Cardiac fibroblast (primary cell): ENCODE measurements around the gene KCNQ1.

ENCODE experiments used
- DNase-seq, 2 donors: peaks; one replicate each; pipeline versions ENCODE4 v3.0.0 to v3.0.0-alpha.2; 2010; ENCODE audit warnings: low read depth in 2 of 2
- H3K4me3 ChIP-seq, 2 donors: replicated peaks in 1 of 2; 1 replicate in 1 of 2; 2 replicates in 1 of 2; pipeline ENCODE4 v1.5.1; 2011; ENCODE audit warnings: low read depth in 2 of 2, low read length in 2 of 2, mild to moderate bottlenecking in 2 of 2, moderate library complexity in 1 of 2
- TF ChIP-seq, protein P1 (sequence below): IDR thresholded peaks from one replicate; pipeline ENCODE4 v1.5.1; 2011; ENCODE audit warnings: low read depth, mild to moderate bottlenecking, low read length, inconsistent platforms

KCNQ1 gene

DNA sequence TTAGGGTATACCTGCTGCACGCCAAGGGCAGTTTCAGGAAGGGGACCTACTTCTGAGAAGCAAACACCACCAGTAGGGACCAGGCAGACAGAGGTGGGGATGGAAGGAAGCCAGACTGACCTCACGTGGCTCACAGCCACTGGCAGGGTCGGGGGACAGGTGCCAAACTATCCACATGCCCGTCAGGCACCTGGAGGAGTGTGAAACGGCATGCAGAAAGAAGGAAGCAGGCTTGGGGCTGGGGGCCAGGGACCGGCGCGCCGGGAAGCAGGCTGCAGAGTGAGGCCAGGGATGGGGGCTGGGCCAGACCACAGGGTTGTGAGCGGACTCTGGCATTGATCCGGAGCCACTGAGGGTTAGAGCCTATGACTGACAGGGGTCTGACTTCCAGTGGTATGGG lies 393.3 kb downstream of the KCNQ1 start:
- DNase-seq, result no peak

DNA sequence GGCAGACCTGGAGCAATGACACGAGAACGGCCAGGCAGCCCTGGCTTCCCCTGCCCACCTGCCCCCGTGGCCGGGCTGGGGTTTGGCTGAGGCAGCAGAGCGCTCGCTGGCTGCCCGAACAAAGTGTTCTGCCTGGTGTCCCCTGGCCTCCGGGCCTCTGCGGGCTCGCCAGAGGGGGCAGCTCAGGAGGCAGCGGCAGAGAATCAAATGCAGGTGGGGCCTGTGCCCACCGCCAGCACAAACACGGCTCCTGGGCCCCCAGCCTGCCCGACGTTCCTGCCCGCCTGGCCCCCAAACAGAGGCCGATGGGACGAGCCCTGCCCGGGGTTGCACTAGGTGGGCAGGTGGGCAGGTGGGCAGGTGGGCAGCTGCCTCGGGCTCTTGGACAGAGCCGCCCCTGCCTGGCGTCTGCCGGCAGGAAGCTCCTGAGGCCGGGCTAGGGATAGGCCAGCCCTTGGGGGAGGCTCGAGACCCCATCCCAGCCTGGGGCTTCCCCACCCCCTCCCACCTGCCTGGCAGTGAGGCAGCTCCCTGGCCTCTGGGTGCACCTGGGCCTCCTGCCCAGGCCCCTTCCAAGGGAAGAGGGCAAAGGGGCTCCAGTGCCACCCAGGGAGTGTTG lies 394.0 kb downstream of the KCNQ1 start:
- no peak overlapping the region for H3K4me3 ChIP-seq
- DNase-seq, result no peak
- TF ChIP-seq, protein P1, sequence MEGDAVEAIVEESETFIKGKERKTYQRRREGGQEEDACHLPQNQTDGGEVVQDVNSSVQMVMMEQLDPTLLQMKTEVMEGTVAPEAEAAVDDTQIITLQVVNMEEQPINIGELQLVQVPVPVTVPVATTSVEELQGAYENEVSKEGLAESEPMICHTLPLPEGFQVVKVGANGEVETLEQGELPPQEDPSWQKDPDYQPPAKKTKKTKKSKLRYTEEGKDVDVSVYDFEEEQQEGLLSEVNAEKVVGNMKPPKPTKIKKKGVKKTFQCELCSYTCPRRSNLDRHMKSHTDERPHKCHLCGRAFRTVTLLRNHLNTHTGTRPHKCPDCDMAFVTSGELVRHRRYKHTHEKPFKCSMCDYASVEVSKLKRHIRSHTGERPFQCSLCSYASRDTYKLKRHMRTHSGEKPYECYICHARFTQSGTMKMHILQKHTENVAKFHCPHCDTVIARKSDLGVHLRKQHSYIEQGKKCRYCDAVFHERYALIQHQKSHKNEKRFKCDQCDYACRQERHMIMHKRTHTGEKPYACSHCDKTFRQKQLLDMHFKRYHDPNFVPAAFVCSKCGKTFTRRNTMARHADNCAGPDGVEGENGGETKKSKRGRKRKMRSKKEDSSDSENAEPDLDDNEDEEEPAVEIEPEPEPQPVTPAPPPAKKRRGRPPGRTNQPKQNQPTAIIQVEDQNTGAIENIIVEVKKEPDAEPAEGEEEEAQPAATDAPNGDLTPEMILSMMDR, result no peak

More for the DNA sequence above, 393.3 kb downstream of the KCNQ1 start:
- H3K4me3 ChIP-seq, result no peak overlapping the region
- TF ChIP-seq, protein P1, result no peak

DNA sequence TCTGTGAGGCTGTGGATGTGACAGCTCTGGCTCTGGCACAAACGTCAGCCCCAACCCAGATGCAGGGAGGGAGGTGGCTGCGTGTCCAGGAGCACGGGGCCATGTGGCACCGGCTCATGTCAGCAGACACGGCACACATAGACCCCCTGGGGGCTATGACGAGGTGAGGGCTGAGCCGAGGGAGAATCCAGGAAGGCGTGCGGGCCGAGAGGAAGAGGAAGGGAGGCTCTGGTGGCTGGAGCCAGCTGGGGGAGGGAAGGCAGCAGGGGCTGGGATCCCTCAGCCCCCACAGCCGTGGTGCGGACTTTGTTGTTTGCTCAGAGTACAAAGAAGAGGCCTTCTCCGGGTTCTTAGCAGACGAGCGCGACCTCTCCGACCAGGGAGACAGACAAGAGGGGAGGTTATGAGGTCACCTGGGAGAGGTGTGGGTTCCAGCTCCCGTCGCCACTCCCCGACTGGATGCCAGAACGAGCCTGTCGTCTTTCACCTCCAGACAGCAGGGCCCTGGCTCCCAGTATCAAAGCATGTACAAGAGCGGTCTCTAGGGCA lies 394.7 kb downstream of the KCNQ1 start:
- TF ChIP-seq, protein P1, result no peak
- no peak for DNase-seq
- H3K4me3 ChIP-seq, result no peak overlapping the region

DNA sequence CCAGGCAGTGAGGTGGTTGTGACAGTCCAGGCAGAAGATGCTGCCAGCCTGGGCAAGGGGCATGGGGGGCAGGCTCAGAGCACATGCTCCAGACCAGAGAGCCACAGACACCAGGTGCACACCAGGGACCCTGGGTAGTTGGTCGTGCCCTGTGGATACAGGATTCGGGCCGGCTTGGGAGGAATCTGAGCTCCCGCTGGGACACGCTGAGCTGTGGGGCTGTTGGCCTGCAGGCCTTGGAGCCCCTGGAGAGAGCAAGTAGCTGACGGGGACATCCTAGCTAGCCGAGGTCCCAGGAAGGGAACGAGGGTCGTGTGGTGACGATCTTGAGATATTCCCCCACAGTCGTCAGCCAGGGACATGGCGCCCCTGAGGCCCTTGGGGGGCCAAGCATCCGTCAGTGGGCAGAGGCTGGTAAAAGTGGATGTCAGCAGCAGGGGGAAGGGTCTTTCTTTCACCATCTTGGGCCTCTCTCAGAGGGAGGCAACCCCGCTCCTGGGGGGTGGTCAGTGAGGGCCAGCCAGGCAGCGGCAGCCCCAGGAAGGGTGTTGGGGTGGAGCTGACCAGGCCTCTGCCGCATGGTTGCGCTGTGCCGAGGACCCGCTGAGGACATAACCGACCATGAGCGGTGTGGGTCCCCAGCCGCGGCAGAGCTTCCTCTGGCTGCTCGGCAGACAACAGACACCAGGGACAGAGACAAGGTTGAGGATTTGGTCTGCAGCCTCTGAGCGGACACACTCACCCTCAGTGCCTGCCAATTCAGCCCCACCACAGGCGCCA lies 396.8 kb downstream of the KCNQ1 start:
- DNase-seq, result no peak
- no peak overlapping the region for H3K4me3 ChIP-seq
- TF ChIP-seq, protein P1, result no peak

DNA sequence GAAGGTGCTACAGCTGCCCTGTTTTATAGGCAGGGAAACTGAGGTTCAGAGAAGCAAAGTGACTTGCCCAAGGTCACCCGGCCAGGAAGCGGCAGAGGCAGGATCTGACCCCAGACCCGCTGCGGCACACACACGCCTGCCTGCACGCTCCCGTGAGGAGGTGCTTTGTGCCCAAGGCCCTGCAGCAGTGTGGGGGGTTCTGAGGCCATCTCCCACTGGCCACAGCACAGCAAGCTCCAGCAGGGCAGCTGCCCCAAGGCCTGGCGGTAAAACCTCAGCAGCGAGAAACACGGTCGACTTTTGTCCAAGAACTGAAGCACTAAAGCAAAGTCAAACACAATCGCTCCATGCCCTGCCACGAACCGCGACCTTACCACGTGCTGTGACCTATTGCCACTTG lies 398.1 kb downstream of the KCNQ1 start:
- TF ChIP-seq, protein P1, result no peak
- H3K4me3 ChIP-seq, result no peak overlapping the region
- DNase-seq, result no peak

DNA sequence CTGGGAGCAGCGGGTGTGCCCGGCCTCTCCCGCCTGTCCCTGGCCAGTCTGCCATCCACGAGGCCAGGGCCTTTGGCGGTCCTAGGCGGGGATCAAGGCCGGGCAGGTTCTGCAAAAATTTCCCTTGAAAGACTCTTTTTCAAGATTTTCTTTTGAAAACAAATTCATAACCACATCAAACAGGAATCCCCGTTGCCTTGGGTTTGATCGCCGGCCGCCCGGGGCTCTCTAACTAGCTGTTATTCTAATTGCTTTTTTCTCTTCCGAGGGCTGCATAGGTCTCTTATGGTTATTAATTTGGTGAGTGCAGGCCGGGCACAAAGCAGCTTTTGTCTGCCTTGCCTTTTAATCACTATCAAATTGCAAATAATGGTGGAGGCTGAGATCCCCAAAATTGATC lies 398.7 kb downstream of the KCNQ1 start:
- no peak for DNase-seq
- TF ChIP-seq, protein P1, result no peak
- H3K4me3 ChIP-seq, result no peak overlapping the region
